Upper lobe of left lung (tissue), 4 donors: ENCODE data around the gene DNAJC5G.

Source experiments
- POLR2AphosphoS5 ChIP-seq, 2 donors: sonication (generic); formaldehyde crosslinking; IDR thresholded peaks; one replicate each; pipeline ENCODE4 v1.5.1; 2017; ENCODE audit warnings: antibody characterized with exemption in 2 of 2
- TF ChIP-seq, protein P1 (sequence below), 6 experiments: fragments of 450-650 bp in 4 of 6; fragments of 200-600 bp in 2 of 6; sonication (generic) in 2 of 6; IDR thresholded peaks; one replicate each; pipeline ENCODE4 v1.5.1; 2016 to 2019; ENCODE audit warnings: antibody characterized with exemption in 6 of 6

DNA sequence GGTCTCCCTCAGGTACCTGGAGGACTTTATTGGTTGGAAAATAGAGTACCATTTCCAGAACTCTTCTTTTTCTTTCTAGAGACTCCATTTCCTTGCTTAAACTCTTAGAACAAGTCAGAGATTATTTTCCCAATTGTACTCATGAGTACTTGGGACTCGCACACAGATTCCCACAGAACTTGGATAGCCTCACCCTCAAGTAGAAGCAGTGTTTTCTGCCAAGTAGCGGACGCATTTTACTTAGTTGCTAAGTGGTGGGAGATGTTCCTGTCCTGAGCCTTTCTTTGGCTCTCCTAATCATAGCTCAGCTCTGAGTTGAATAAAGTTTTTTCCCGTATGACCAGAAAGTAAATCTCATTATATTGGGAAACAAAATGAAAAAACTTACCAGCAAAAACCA is 29.6 kb upstream of the DNAJC5G start:
- TF ChIP-seq, protein P1, sequence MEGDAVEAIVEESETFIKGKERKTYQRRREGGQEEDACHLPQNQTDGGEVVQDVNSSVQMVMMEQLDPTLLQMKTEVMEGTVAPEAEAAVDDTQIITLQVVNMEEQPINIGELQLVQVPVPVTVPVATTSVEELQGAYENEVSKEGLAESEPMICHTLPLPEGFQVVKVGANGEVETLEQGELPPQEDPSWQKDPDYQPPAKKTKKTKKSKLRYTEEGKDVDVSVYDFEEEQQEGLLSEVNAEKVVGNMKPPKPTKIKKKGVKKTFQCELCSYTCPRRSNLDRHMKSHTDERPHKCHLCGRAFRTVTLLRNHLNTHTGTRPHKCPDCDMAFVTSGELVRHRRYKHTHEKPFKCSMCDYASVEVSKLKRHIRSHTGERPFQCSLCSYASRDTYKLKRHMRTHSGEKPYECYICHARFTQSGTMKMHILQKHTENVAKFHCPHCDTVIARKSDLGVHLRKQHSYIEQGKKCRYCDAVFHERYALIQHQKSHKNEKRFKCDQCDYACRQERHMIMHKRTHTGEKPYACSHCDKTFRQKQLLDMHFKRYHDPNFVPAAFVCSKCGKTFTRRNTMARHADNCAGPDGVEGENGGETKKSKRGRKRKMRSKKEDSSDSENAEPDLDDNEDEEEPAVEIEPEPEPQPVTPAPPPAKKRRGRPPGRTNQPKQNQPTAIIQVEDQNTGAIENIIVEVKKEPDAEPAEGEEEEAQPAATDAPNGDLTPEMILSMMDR (IDR thresholded peaks at IDR 0.05) = no peak
- TF ChIP-seq POLR2AphosphoS5 (IDR thresholded peaks at IDR 0.05) = no peak
